ENCODE results near the gene SMPD2.

Gene SMPD2

GRCh38 chr6:109451376-109451775 is 10.9 kb downstream of the SMPD2 start:
- H3K36me3 ChIP-seq (ENCODE audit: low read length) = no peaks in the 10 kb centered on the region; the same call in 1 of the 2 replicates
- TF ChIP-seq CTCF (IDR thresholded peaks at IDR 0.05; ENCODE audit: insufficient read depth, low read length, poor library complexity, severe bottlenecking) (no peak), EZH2phosphoT487 (conservative IDR thresholded peaks at IDR 0.05; ENCODE audit: low read length) (no peak)
- H3K4me3 ChIP-seq (ENCODE audit: insufficient read depth, low read length, poor library complexity, severe bottlenecking) = no peak overlapping the region
- no peaks in the 10 kb centered on the region for H3K9me3 ChIP-seq (ENCODE audit: insufficient read depth, low read length)
- H3K27me3 ChIP-seq (ENCODE audit: low read length) = no peaks in the 10 kb centered on the region
- H4K20me1 ChIP-seq (ENCODE audit: low read depth, low read length) = no peaks in the 10 kb centered on the region
- H3K4me2 ChIP-seq (ENCODE audit: low read depth, low read length, poor library complexity, severe bottlenecking) = no peak overlapping the region
- H3K79me2 ChIP-seq (ENCODE audit: insufficient read depth, low read length) = peaks cover 7% of the 10 kb centered on the region; the same call in 1 of the 2 replicates
- no peak overlapping the region for H3K9ac ChIP-seq (ENCODE audit: low read length)
- no peak overlapping the region for H2AFZ ChIP-seq (ENCODE audit: low read depth, low read length, severe bottlenecking)
- peaks cover 10% of the 10 kb centered on the region; the same call in 1 of the 2 replicates for H3F3A ChIP-seq (ENCODE audit: insufficient read depth)
- H3K27ac ChIP-seq (ENCODE audit: low read depth, low read length) = no peak overlapping the region
- H3K9me2 ChIP-seq (replicated peaks; ENCODE audit: insufficient read depth, low read length) = no peaks in the 10 kb centered on the region

GRCh38 chr6:109452181-109452580 is 11.7 kb downstream of the SMPD2 start:
- Histone ChIP-seq H2AFZ (ENCODE audit: low read depth, low read length, severe bottlenecking) (no peak overlapping the region), H3K9me2 (replicated peaks; ENCODE audit: insufficient read depth, low read length) (no peaks in the 10 kb centered on the region), H3F3A (ENCODE audit: insufficient read depth) (peaks cover 18% of the 10 kb centered on the region), H3K9me3 (ENCODE audit: insufficient read depth, low read length) (no peaks in the 10 kb centered on the region), H4K20me1 (ENCODE audit: low read depth, low read length) (no peaks in the 10 kb centered on the region), H3K4me2 (ENCODE audit: low read depth, low read length, poor library complexity, severe bottlenecking) (no peak overlapping the region), H3K9ac (ENCODE audit: low read length) (no peak overlapping the region), H3K36me3 (ENCODE audit: low read length) (no peaks in the 10 kb centered on the region; the same call in 1 of the 2 replicates), H3K79me2 (ENCODE audit: insufficient read depth, low read length) (peaks cover 7% of the 10 kb centered on the region; the same call in 1 of the 2 replicates), H3K27me3 (ENCODE audit: low read length) (no peaks in the 10 kb centered on the region), H3K27ac (ENCODE audit: low read depth, low read length) (no peak overlapping the region), H3K4me3 (ENCODE audit: insufficient read depth, low read length, poor library complexity, severe bottlenecking) (no peak overlapping the region)
- TF ChIP-seq CTCF (IDR thresholded peaks at IDR 0.05; ENCODE audit: insufficient read depth, low read length, poor library complexity, severe bottlenecking) = no peak

GRCh38 chr6:109453156-109453555 is 12.6 kb downstream of the SMPD2 start:
- Histone ChIP-seq H3K9ac (ENCODE audit: low read length) (no peak overlapping the region), H3K36me3 (ENCODE audit: low read length) (no peaks in the 10 kb centered on the region; the same call in 1 of the 2 replicates), H3K4me2 (ENCODE audit: low read depth, low read length, poor library complexity, severe bottlenecking) (no peak overlapping the region), H3K79me2 (ENCODE audit: insufficient read depth, low read length) (peaks cover 7% of the 10 kb centered on the region; the same call in 1 of the 2 replicates), H3K9me2 (replicated peaks; ENCODE audit: insufficient read depth, low read length) (no peaks in the 10 kb centered on the region), H3K27me3 (ENCODE audit: low read length) (no peaks in the 10 kb centered on the region), H4K20me1 (ENCODE audit: low read depth, low read length) (no peaks in the 10 kb centered on the region), H2AFZ (ENCODE audit: low read depth, low read length, severe bottlenecking) (no peak overlapping the region), H3F3A (ENCODE audit: insufficient read depth) (peaks cover 27% of the 10 kb centered on the region), H3K27ac (ENCODE audit: low read depth, low read length) (0 out of 2 replicates have a peak overlapping the region, but pooled peaks have one; percentile 7), H3K9me3 (ENCODE audit: insufficient read depth, low read length) (no peaks in the 10 kb centered on the region), H3K4me3 (ENCODE audit: insufficient read depth, low read length, poor library complexity, severe bottlenecking) (no peak overlapping the region)
- TF ChIP-seq CTCF (IDR thresholded peaks at IDR 0.05; ENCODE audit: insufficient read depth, low read length, poor library complexity, severe bottlenecking) = no peak
- TF ChIP-seq EZH2phosphoT487 (conservative IDR thresholded peaks at IDR 0.05; ENCODE audit: low read length) = no peak
